HG03439 (cell line): Measurements from ENCODE around the gene KLC3.
"Not testable (repeated sequence)": the region's sequence is repeated elsewhere in the genome, so short reads cannot be mapped to it uniquely, and the experiment has no call there.

Experiments
- ATAC-seq: cut with Tn5 transposase; IDR thresholded peaks from one replicate; pipeline ENCODE4 v1.9.1; 2021; ENCODE audit warnings: mild to moderate bottlenecking, moderate library complexity; ENCODE audit not compliant: unreplicated experiment

Gene KLC3

GRCh38 chr19:45315304-45315703, 25.2 kb upstream of the KLC3 start:
- no peak for ATAC-seq

- ATAC-seq: no peak
These were observed 19.4 kb upstream of the KLC3 start for GRCh38 chr19:45320997-45321775.

- no peak for ATAC-seq
These were observed 18.7 kb upstream of the KLC3 start for GRCh38 chr19:45321848-45322247.

GRCh38 chr19:45322311-45322710, 18.2 kb upstream of the KLC3 start:
- no peak for ATAC-seq

DNA sequence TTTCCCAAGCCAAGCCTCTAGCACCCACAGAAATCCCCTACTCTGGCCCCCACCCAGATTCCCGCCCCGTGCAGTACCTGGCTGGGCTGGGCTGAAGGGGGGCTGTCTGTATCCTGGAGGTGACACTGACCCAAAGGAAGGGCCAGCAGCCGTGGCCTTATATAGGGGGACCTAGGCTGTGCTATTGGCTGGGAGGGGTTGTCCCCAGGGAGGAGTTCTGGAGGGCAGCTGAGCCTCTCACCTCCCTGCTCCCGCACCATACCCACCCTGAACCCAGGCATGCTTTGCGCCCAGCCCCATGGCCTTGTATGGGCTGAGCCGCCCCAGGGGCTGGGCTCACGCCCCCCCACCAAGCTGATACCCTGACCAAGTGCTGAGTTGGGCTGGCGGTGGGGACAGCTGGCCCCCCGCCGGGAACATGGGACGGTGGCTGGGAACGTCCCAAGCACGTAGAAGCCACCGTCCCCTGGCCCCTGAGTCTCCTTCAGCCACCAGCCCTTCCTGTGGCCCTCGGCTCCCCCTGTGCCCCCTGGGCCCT, 17.7 kb upstream of the KLC3 start, which contains the start of gene CKM:
TSS of gene CKM (minus strand) at position 132 of the 538 bp plus-strand sequence. CDS start 3,162 bp downstream, outside the sequence.
- no peak for ATAC-seq

GRCh38 chr19:45323671-45324081, 16.9 kb upstream of the KLC3 start:
- no peak for ATAC-seq

DNA sequence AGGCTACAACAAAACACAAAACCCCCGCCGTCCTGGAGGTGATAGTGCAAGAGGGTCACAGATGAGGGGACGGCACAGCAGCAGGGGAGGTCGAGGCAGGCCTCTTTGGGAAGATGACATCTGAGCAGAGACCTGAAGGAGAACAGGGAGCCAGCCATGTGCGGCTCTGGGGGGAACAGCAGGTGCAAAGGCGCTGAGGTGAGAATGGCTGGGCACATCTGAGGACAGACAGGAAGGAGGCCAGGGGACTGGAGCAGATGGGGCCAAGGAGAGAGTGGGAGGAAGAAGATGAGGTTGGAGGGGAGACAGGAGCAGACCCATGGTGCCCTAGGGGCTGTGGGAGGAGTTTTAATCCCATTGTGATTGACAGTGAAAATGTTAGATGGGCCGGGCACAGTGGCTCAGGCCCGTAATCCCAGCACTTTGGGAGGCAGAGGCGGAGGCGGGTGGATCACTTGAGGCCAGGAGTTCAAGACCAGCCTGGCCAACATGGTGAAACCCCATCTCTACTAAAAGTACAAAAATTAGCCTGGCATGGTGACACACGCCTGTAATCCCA, 16.1 kb upstream of the KLC3 start:
- ATAC-seq: no peak

- ATAC-seq: no peak
These were observed 13.0 kb upstream of the KLC3 start for GRCh38 chr19:45327404-45328143.

GRCh38 chr19:45331411-45331810, 9.1 kb upstream of the KLC3 start:
- no peak for ATAC-seq

DNA sequence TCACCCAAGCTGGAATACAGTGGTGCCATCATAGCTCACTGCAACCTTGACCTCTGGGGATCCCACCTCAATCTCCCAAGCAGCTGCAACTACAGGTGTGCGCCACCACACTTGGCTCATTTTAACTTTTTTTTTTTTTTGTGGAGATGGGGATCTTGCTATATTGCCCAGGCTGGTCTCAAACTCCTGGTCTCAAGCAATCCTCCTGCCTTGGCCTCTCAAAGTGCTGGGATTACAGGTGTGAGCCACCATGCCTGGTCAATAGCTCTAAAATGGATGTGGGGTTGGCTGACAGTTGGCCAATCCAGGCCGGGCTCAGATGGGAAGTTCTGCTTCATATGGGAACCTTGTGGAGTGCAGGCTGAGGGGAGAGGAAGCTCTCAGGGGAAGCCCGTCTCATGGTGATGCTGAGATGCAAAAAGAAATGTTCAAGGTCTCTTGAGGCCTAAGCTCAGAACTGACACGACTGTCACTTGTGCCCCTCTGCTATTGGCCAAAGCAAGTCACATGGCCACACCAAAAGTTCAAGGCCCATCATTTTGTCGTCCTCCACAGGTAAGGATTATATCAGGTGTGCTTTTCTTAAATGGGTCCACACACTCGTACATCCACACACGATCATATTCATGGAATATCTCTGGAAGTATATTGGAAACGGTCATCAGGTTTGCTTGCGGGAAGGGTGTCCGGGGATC, 6.8 kb upstream of the KLC3 start:
- no peak for ATAC-seq

DNA sequence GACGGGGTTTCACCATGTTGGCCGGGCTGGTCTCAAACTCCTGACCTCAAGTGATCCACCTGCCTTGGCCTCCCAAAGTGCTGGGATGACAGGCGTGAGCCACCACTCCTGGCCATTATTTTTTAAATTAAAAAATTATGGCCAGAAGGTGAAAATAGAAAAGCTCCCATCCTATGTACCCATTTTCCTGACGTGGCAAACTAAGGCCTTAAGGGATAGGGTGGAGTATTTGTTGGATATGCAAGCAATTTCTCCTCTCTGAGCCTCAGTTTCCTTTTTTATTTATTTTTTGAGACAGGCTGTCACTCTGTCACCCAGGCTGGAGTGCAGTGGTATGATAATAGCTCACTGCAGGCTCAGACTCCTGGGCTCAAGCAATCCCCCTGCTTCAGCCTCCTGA, 5.7 kb upstream of the KLC3 start:
- ATAC-seq: not testable (repeated sequence)

- ATAC-seq: no peak
These were observed 3.8 kb upstream of the KLC3 start for GRCh38 chr19:45336696-45337251.

GRCh38 chr19:45339629-45340028, 921 bp upstream of the KLC3 start:
- ATAC-seq: no peak

- ATAC-seq: no peak
These were observed 426 bp downstream of the KLC3 start for GRCh38 chr19:45340899-45341453.

GRCh38 chr19:45342911-45343310, 2.4 kb downstream of the KLC3 start:
- no peak for ATAC-seq

DNA sequence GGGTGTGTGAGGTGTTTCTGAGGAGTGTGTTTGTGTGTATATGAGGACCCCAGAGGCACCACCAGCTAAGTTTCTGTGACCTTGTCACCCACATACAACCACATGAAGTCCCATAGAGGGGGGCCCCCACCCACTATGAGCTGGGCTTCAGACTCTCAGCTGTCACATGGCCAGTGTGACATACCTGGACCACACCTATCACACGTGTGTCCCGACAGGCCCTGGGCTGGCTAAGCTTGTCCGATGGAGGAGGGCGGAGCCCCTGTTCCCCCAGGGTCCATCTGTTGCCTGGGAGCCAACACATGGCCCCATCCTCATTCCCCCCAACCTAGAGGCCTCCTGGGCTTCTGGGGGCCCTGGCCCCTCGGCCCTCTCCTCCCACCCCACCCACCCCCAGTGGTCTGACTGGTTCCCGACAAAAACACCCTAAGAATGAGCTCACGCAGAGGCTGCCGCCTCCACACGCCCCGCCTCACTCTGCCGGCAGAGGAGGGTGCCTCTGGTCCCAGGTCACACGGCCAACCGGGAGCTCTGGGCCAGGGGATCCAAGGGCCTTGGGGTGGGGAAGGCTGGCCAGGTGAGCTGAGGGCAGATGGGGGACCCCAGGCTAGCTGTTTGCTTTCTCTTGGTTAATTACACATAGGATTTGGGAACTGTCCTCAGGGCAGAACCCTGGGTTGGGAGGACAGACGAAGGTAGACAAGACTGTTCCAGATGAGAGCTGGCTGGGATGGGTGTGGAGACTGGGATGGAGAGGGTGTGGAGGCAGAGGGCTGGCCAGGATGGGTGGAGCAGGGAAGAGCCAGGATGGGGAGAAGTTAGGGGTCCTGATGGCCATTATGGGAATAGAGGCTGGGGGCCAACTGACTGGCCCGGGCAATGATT, 4.3 kb downstream of the KLC3 start:
- ATAC-seq: no peak

DNA sequence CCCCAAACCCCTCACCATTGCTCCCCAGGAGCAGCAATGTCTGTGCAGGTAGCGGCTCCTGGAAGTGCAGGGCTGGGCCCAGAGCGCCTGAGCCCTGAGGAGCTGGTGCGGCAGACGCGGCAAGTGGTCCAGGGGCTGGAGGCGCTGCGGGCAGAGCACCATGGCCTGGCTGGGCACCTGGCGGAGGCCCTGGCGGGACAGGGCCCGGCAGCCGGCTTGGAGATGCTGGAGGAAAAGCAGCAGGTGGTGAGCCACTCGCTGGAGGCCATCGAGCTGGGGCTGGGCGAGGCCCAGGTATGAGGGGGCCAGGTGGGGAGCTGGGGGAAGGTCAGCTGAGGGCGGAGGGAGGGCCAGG, 4.9 kb downstream of the KLC3 start:
- ATAC-seq: no peak

GRCh38 chr19:45346449-45346848, 5.9 kb downstream of the KLC3 start:
- no peak for ATAC-seq

- ATAC-seq: no peak
These were observed 7.2 kb downstream of the KLC3 start for GRCh38 chr19:45347570-45348366.
